Kidney epithelial cell (primary cell): ENCODE data around the gene NRP2. TPM values are rescaled to one million over a fixed set of nuclear protein-coding genes. Genes with fewer than 3 reads are reported as not detected.

Experiments
- DNase-seq: peaks from one replicate; pipeline ENCODE4 v3.0.0-alpha.2; 2010; ENCODE audit warnings: low read depth
- H3K27me3 ChIP-seq: 2 replicates; pipeline ENCODE4 v1.6.0; 2011; ENCODE audit warnings: low read length; ENCODE audit not compliant: control insufficient read depth, insufficient read depth
- H3K36me3 ChIP-seq: 2 replicates; pipeline ENCODE4 v1.5.1; 2011; ENCODE audit warnings: low read length; ENCODE audit not compliant: control insufficient read depth, insufficient read depth
- H3K4me3 ChIP-seq: 2 replicates; pipeline ENCODE4 v1.5.1; 2011; ENCODE audit warnings: low read depth, mild to moderate bottlenecking, control low read depth, low read length
- total RNA-seq: library from RNA; depleted of rRNA; stranded (reverse); fragments of >200 nt; gene quantifications from 2 replicates; pipeline ENCODE4 v1.2.3, GENCODE V29; 2015
- TF ChIP-seq, protein P1 (sequence below): IDR thresholded peaks from 2 replicates; pipeline ENCODE4 v1.5.1; 2011; ENCODE audit warnings: mild to moderate bottlenecking, moderate library complexity, low read length, control low read depth, inconsistent platforms; ENCODE audit not compliant: insufficient read depth, poor library complexity, severe bottlenecking

The NRP2 gene
- total RNA-seq, 1 donor from 2014 or later, result 78.6 TPM

DNA sequence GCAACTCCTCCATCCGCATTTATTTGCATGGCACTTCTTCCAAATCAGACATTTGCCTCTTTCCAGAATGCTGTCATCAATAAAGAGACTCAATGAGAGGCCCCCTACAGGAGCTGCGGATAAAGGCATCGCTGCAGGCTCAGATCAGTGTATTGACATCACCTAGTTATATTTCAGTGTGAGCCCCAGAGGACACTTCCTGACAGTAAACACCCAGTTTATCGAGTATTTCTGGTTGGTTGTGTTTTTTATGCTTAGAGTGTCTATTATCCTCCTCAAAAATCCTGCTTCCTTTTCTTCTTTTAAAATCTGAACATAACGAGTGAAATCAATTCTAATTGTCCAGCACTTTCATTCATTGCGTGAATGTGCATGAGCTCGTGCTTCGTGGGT lies 38.8 kb downstream of the NRP2 start:
- no peaks in the 10 kb centered on the region for H3K27me3 ChIP-seq
- H3K36me3 ChIP-seq, result no peaks in the 10 kb centered on the region
- TF ChIP-seq, protein P1, sequence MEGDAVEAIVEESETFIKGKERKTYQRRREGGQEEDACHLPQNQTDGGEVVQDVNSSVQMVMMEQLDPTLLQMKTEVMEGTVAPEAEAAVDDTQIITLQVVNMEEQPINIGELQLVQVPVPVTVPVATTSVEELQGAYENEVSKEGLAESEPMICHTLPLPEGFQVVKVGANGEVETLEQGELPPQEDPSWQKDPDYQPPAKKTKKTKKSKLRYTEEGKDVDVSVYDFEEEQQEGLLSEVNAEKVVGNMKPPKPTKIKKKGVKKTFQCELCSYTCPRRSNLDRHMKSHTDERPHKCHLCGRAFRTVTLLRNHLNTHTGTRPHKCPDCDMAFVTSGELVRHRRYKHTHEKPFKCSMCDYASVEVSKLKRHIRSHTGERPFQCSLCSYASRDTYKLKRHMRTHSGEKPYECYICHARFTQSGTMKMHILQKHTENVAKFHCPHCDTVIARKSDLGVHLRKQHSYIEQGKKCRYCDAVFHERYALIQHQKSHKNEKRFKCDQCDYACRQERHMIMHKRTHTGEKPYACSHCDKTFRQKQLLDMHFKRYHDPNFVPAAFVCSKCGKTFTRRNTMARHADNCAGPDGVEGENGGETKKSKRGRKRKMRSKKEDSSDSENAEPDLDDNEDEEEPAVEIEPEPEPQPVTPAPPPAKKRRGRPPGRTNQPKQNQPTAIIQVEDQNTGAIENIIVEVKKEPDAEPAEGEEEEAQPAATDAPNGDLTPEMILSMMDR, result peak; percentile 42
- no peak for DNase-seq
- H3K4me3 ChIP-seq, result no peak overlapping the region

- TF ChIP-seq, protein P1, result no peak
- Histone ChIP-seq H3K4me3 (no peak overlapping the region), H3K27me3 (no peaks in the 10 kb centered on the region), H3K36me3 (no peaks in the 10 kb centered on the region)
- no peak for DNase-seq
These were observed 40.1 kb downstream of the NRP2 start for GRCh38 chr2:205722283-205722918.

DNA sequence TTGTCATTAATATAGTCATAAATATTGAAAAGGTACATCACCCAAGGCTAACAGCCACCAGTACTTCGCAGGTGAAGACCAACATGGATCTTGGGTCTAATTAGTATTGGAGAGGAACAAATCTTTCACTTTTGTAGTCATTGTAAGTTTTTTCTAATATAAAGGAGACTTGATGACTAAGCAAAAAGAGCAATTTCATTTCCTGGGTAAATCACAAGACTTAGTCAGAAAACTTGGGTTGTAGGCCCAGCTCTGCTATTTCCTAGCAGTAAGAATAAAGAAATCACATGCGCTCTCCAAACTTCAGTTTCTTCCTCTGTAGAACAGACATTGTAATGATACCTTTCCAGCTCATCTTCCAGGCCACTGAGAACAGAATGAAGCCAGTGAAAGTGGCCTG lies 40.9 kb downstream of the NRP2 start:
- TF ChIP-seq, protein P1, result no peak
- Histone ChIP-seq H3K36me3 (no peaks in the 10 kb centered on the region), H3K4me3 (no peak overlapping the region), H3K27me3 (no peaks in the 10 kb centered on the region)
- DNase-seq, result no peak

- TF ChIP-seq, protein P1, result no peak
- Histone ChIP-seq H3K4me3 (no peak overlapping the region), H3K36me3 (no peaks in the 10 kb centered on the region), H3K27me3 (no peaks in the 10 kb centered on the region)
- DNase-seq, result no peak
These were observed 42.8 kb downstream of the NRP2 start for GRCh38 chr2:205725059-205725458.

GRCh38 chr2:205726506-205726905 lies 44.2 kb downstream of the NRP2 start:
- no peak for DNase-seq
- TF ChIP-seq, protein P1, result no peak
- Histone ChIP-seq H3K27me3 (no peaks in the 10 kb centered on the region), H3K36me3 (no peaks in the 10 kb centered on the region), H3K4me3 (no peak overlapping the region)

DNA sequence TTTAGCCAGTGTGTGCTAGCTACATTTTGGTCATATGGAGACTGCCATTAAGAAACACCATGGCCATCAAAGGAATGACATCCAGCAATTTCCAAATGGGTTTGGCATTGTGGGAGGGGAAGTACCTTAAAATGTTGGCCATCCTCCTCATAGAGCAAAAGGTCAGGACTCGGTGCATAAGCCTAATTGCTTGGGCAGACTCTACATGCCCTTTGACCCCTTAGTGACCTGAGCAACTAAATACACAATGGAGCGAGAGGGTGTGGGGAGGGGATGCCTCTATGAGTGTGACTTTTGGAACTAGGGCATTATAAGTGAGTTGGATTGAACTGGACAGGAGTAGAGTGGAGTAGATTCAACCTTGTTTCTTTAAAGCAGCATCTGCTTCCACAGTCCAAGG lies 44.9 kb downstream of the NRP2 start:
- no peaks in the 10 kb centered on the region for H3K36me3 ChIP-seq
- no peak for DNase-seq
- H3K4me3 ChIP-seq, result no peak overlapping the region

More for the DNA sequence above, 44.9 kb downstream of the NRP2 start:
- TF ChIP-seq, protein P1, result no peak
- no peaks in the 10 kb centered on the region for H3K27me3 ChIP-seq
